ENCODE measurements around the gene RTP5.
"Not testable (repeated sequence)": the region's sequence is repeated elsewhere in the genome, so short reads cannot be mapped to it uniquely, and the experiment has no call there.

RTP5 gene

GRCh38 chr2:241900251-241901017 is 30.9 kb downstream of the RTP5 start:
- DNase-seq (ENCODE audit: low read depth in 3 of 3, low spot score in 1 of 3), result no peak

GRCh38 chr2:241901018-241901380 is 31.5 kb downstream of the RTP5 start:
- DNase-seq (ENCODE audit: low read depth in 3 of 3, low spot score in 1 of 3), result no peak

- no peak for DNase-seq (ENCODE audit: low read depth in 3 of 3, low spot score in 1 of 3)
These were observed 32.2 kb downstream of the RTP5 start for GRCh38 chr2:241901500-241902351.

- DNase-seq (ENCODE audit: low read depth in 3 of 3, low spot score in 1 of 3), result no peak
These were observed 32.9 kb downstream of the RTP5 start for GRCh38 chr2:241902357-241902991.

- no peak for DNase-seq (ENCODE audit: low read depth in 3 of 3, low spot score in 1 of 3)
These were observed 33.8 kb downstream of the RTP5 start for GRCh38 chr2:241903121-241904010.

- DNase-seq (ENCODE audit: low read depth in 3 of 3, low spot score in 1 of 3), result no peak
These were observed 34.6 kb downstream of the RTP5 start for GRCh38 chr2:241904011-241904718.

- DNase-seq (ENCODE audit: low read depth in 3 of 3, low spot score in 1 of 3), result no peak
These were observed 35.5 kb downstream of the RTP5 start for GRCh38 chr2:241904791-241905710.

GRCh38 chr2:241905716-241906377 is 36.3 kb downstream of the RTP5 start:
- no peak for DNase-seq (ENCODE audit: low read depth in 3 of 3, low spot score in 1 of 3)

GRCh38 chr2:241906378-241906770 is 36.8 kb downstream of the RTP5 start:
- not testable (repeated sequence) for DNase-seq (ENCODE audit: low read depth in 3 of 3, low spot score in 1 of 3)

- no peak for DNase-seq (ENCODE audit: low read depth in 3 of 3, low spot score in 1 of 3)
These were observed 37.5 kb downstream of the RTP5 start for GRCh38 chr2:241906826-241907570.

GRCh38 chr2:241907831-241908230 is 38.3 kb downstream of the RTP5 start:
- not testable (repeated sequence) for DNase-seq (ENCODE audit: low read depth in 3 of 3, low spot score in 1 of 3)

- no peak for DNase-seq (ENCODE audit: low read depth in 3 of 3, low spot score in 1 of 3)
These were observed 39.3 kb downstream of the RTP5 start for GRCh38 chr2:241908686-241909420.

- DNase-seq (ENCODE audit: low read depth in 3 of 3, low spot score in 1 of 3), result no peak
These were observed 40.2 kb downstream of the RTP5 start for GRCh38 chr2:241909769-241910168.

GRCh38 chr2:241910604-241911520 is 41.3 kb downstream of the RTP5 start:
- no peak for DNase-seq (ENCODE audit: low read depth in 3 of 3, low spot score in 1 of 3)

- DNase-seq (ENCODE audit: low read depth in 3 of 3, low spot score in 1 of 3), result no peak
These were observed 42.0 kb downstream of the RTP5 start for GRCh38 chr2:241911551-241911950.

- no peak for DNase-seq (ENCODE audit: low read depth in 3 of 3, low spot score in 1 of 3)
These were observed 42.6 kb downstream of the RTP5 start for GRCh38 chr2:241912021-241912555.
